ENCODE measurements around the gene BCL2.
"Not testable (repeated sequence)": the region's sequence is repeated elsewhere in the genome, so short reads cannot be mapped to it uniquely, and the experiment has no call there.

Gene BCL2

GRCh38 chr18:63213331-63213900 is 106.2 kb downstream of the BCL2 start:
- H3K27me3 ChIP-seq (ENCODE audit: control insufficient read depth in 1 of 2, insufficient read depth in 2 of 2, low read length in 2 of 2), result no peaks in the 10 kb centered on the region
- no peaks in the 10 kb centered on the region for H3K9me3 ChIP-seq (ENCODE audit: low read length)
- H3K4me3 ChIP-seq (ENCODE audit: low read depth in 1 of 2, low read length in 2 of 2), result no peak overlapping the region
- H3K9ac ChIP-seq (ENCODE audit: low read length), result no peak overlapping the region
- H3K36me3 ChIP-seq (ENCODE audit: insufficient read depth, low read length), result no peaks in the 10 kb centered on the region
- H3K4me1 ChIP-seq (ENCODE audit: insufficient read depth, low read length), result peaks cover 4% of the 10 kb centered on the region
- no peak overlapping the region for H3K27ac ChIP-seq (ENCODE audit: low read depth, low read length)

- no peak overlapping the region for H3K9ac ChIP-seq (ENCODE audit: low read length)
- H3K4me1 ChIP-seq (ENCODE audit: insufficient read depth, low read length), result peaks cover 4% of the 10 kb centered on the region
- H3K27me3 ChIP-seq (ENCODE audit: control insufficient read depth in 1 of 2, insufficient read depth in 2 of 2, low read length in 2 of 2), result no peaks in the 10 kb centered on the region
- H3K27ac ChIP-seq (ENCODE audit: low read depth, low read length), result no peak overlapping the region
- no peaks in the 10 kb centered on the region for H3K9me3 ChIP-seq (ENCODE audit: low read length)
- H3K36me3 ChIP-seq (ENCODE audit: insufficient read depth, low read length), result no peaks in the 10 kb centered on the region
- no peak overlapping the region for H3K4me3 ChIP-seq (ENCODE audit: low read depth in 1 of 2, low read length in 2 of 2)
Measured at GRCh38 chr18:63210521-63210920, 109.0 kb downstream of the BCL2 start.

- Histone ChIP-seq H3K27ac (ENCODE audit: low read depth, low read length) (no peak overlapping the region), H3K27me3 (ENCODE audit: control insufficient read depth in 1 of 2, insufficient read depth in 2 of 2, low read length in 2 of 2) (no peaks in the 10 kb centered on the region), H3K4me3 (ENCODE audit: low read depth in 1 of 2, low read length in 2 of 2) (no peak overlapping the region), H3K4me1 (ENCODE audit: insufficient read depth, low read length) (peaks cover 4% of the 10 kb centered on the region), H3K9ac (ENCODE audit: low read length) (no peak overlapping the region), H3K36me3 (ENCODE audit: insufficient read depth, low read length) (no peaks in the 10 kb centered on the region), H3K9me3 (ENCODE audit: low read length) (no peaks in the 10 kb centered on the region)
Measured at GRCh38 chr18:63208676-63209075, 110.9 kb downstream of the BCL2 start.

- H3K27ac ChIP-seq (ENCODE audit: low read depth, low read length), result no peak overlapping the region
Measured at GRCh38 chr18:63207835-63208234, 111.7 kb downstream of the BCL2 start.

GRCh38 chr18:63207143-63207790 is 112.3 kb downstream of the BCL2 start:
- Histone ChIP-seq H3K36me3 (ENCODE audit: insufficient read depth, low read length) (no peaks in the 10 kb centered on the region), H3K4me3 (ENCODE audit: low read depth in 1 of 2, low read length in 2 of 2) (no peak overlapping the region), H3K27me3 (ENCODE audit: control insufficient read depth in 1 of 2, insufficient read depth in 2 of 2, low read length in 2 of 2) (no peaks in the 10 kb centered on the region), H3K27ac (ENCODE audit: low read depth, low read length) (no peak overlapping the region), H3K4me1 (ENCODE audit: insufficient read depth, low read length) (peaks cover 4% of the 10 kb centered on the region), H3K9ac (ENCODE audit: low read length) (no peak overlapping the region), H3K9me3 (ENCODE audit: low read length) (no peaks in the 10 kb centered on the region)

More at GRCh38 chr18:63207835-63208234, 111.7 kb downstream of the BCL2 start:
- Histone ChIP-seq H3K9ac (ENCODE audit: low read length) (no peak overlapping the region), H3K36me3 (ENCODE audit: insufficient read depth, low read length) (no peaks in the 10 kb centered on the region), H3K27me3 (ENCODE audit: control insufficient read depth in 1 of 2, insufficient read depth in 2 of 2, low read length in 2 of 2) (no peaks in the 10 kb centered on the region), H3K4me3 (ENCODE audit: low read depth in 1 of 2, low read length in 2 of 2) (no peak overlapping the region), H3K9me3 (ENCODE audit: low read length) (no peaks in the 10 kb centered on the region), H3K4me1 (ENCODE audit: insufficient read depth, low read length) (peaks cover 4% of the 10 kb centered on the region)

- Histone ChIP-seq H3K4me3 (ENCODE audit: low read depth in 1 of 2, low read length in 2 of 2) (no peak overlapping the region), H3K27me3 (ENCODE audit: control insufficient read depth in 1 of 2, insufficient read depth in 2 of 2, low read length in 2 of 2) (no peaks in the 10 kb centered on the region), H3K27ac (ENCODE audit: low read depth, low read length) (no peak overlapping the region)
Measured at GRCh38 chr18:63206433-63207142, 113.0 kb downstream of the BCL2 start.

GRCh38 chr18:63205791-63206252 is 113.7 kb downstream of the BCL2 start:
- Histone ChIP-seq H3K9ac (ENCODE audit: low read length) (no peak overlapping the region), H3K9me3 (ENCODE audit: low read length) (no peaks in the 10 kb centered on the region), H3K4me3 (ENCODE audit: low read depth in 1 of 2, low read length in 2 of 2) (no peak overlapping the region), H3K27me3 (ENCODE audit: control insufficient read depth in 1 of 2, insufficient read depth in 2 of 2, low read length in 2 of 2) (no peaks in the 10 kb centered on the region), H3K4me1 (ENCODE audit: insufficient read depth, low read length) (peaks cover 4% of the 10 kb centered on the region), H3K27ac (ENCODE audit: low read depth, low read length) (no peak overlapping the region), H3K36me3 (ENCODE audit: insufficient read depth, low read length) (no peaks in the 10 kb centered on the region)

More at GRCh38 chr18:63206433-63207142, 113.0 kb downstream of the BCL2 start:
- H3K9ac ChIP-seq (ENCODE audit: low read length), result no peak overlapping the region
- no peaks in the 10 kb centered on the region for H3K36me3 ChIP-seq (ENCODE audit: insufficient read depth, low read length)
- H3K9me3 ChIP-seq (ENCODE audit: low read length), result no peaks in the 10 kb centered on the region
- peaks cover 4% of the 10 kb centered on the region for H3K4me1 ChIP-seq (ENCODE audit: insufficient read depth, low read length)

- no peaks in the 10 kb centered on the region for H3K4me1 ChIP-seq (ENCODE audit: insufficient read depth, low read length)
- H3K4me3 ChIP-seq (ENCODE audit: low read depth in 1 of 2, low read length in 2 of 2), result no peak overlapping the region
- H3K9ac ChIP-seq (ENCODE audit: low read length), result no peak overlapping the region
- H3K27ac ChIP-seq (ENCODE audit: low read depth, low read length), result no peak overlapping the region
- no peaks in the 10 kb centered on the region for H3K9me3 ChIP-seq (ENCODE audit: low read length)
- no peaks in the 10 kb centered on the region for H3K36me3 ChIP-seq (ENCODE audit: insufficient read depth, low read length)
- no peaks in the 10 kb centered on the region for H3K27me3 ChIP-seq (ENCODE audit: control insufficient read depth in 1 of 2, insufficient read depth in 2 of 2, low read length in 2 of 2)
Measured at GRCh38 chr18:63203497-63203896, 116.1 kb downstream of the BCL2 start.

GRCh38 chr18:63202828-63203227 is 116.7 kb downstream of the BCL2 start:
- no peak overlapping the region for H3K9ac ChIP-seq (ENCODE audit: low read length)
- no peaks in the 10 kb centered on the region for H3K36me3 ChIP-seq (ENCODE audit: insufficient read depth, low read length)
- no peak overlapping the region for H3K4me3 ChIP-seq (ENCODE audit: low read depth in 1 of 2, low read length in 2 of 2)
- H3K4me1 ChIP-seq (ENCODE audit: insufficient read depth, low read length), result no peaks in the 10 kb centered on the region
- no peaks in the 10 kb centered on the region for H3K9me3 ChIP-seq (ENCODE audit: low read length)
- no peak overlapping the region for H3K27ac ChIP-seq (ENCODE audit: low read depth, low read length)
- H3K27me3 ChIP-seq (ENCODE audit: control insufficient read depth in 1 of 2, insufficient read depth in 2 of 2, low read length in 2 of 2), result no peaks in the 10 kb centered on the region

- H3K27ac ChIP-seq (ENCODE audit: low read depth, low read length); H3K4me3 ChIP-seq (ENCODE audit: low read depth in 1 of 2, low read length in 2 of 2); H3K9ac ChIP-seq (ENCODE audit: low read length); H3K27me3 ChIP-seq (ENCODE audit: control insufficient read depth in 1 of 2, insufficient read depth in 2 of 2, low read length in 2 of 2); H3K9me3 ChIP-seq (ENCODE audit: low read length); H3K36me3 ChIP-seq (ENCODE audit: insufficient read depth, low read length); H3K4me1 ChIP-seq (ENCODE audit: insufficient read depth, low read length): not testable (repeated sequence)
Measured at GRCh38 chr18:63201456-63201855, 118.1 kb downstream of the BCL2 start.

GRCh38 chr18:63199743-63200241 is 119.8 kb downstream of the BCL2 start:
- H3K9me3 ChIP-seq (ENCODE audit: low read length), result no peaks in the 10 kb centered on the region
- H3K4me3 ChIP-seq (ENCODE audit: low read depth in 1 of 2, low read length in 2 of 2), result no peak overlapping the region
- H3K36me3 ChIP-seq (ENCODE audit: insufficient read depth, low read length), result no peaks in the 10 kb centered on the region
- H3K4me1 ChIP-seq (ENCODE audit: insufficient read depth, low read length), result no peaks in the 10 kb centered on the region
- no peak overlapping the region for H3K27ac ChIP-seq (ENCODE audit: low read depth, low read length)
- H3K27me3 ChIP-seq (ENCODE audit: control insufficient read depth in 1 of 2, insufficient read depth in 2 of 2, low read length in 2 of 2), result no peaks in the 10 kb centered on the region
- H3K9ac ChIP-seq (ENCODE audit: low read length), result no peak overlapping the region

Data from muscle layer of colon (tissue), 2 donors.